K562 (cell line): Measurements from ENCODE around the gene SF3B3. TPM values are rescaled to one million over a fixed set of nuclear protein-coding genes. Genes with fewer than 3 reads are reported as not detected.
A peak's percentile ranks its signal among the peaks of the same experiment; 100 is the strongest.

Source experiments
- ATAC-seq: fragments of 200-7000 bp; cut with Tn5 transposase; 3 replicates; pipeline ENCODE4 v1.9.1; 2020; ENCODE audit warnings: moderate library complexity
- BruUV-seq: library from RNA; stranded (reverse); fragments of 400-500 nt; replicated peaks from 2 replicates; lab custom pipeline; 2021; lab: Mats Ljungman, UMichigan
- CTCF ChIA-PET: fragments of 300-600 bp; formaldehyde crosslinking; extraction: SDS; loops from one replicate; lab custom pipeline; 2021; ENCODE audit warnings: low intra/inter-chr PET ratio; lab: Yijun Ruan, JAX
- POLR2A ChIA-PET: fragments of 300-600, 350-650 bp; sonication (Branson Sonifier 250); formaldehyde crosslinking; extraction: SDS; loops from one replicate; lab custom pipeline; 2021; ENCODE audit warnings: antibody characterized with exemption, inconsistent platforms; lab: Yijun Ruan, JAX
- DNase-seq, 4 experiments: peaks; one replicate each; pipeline versions ENCODE4 v3.0.0 to v3.0.0-alpha.2; 2011 to 2018; ENCODE audit warnings: low spot score in 3 of 4, mixed read lengths in 3 of 4; ENCODE audit errors: extremely low read depth in 1 of 4
- FAIRE-seq: peaks from 2 replicates; lab custom pipeline; 2011; peaks lifted over from hg19 to GRCh38; lab: Jason Lieb, UNC
- H2AFZ ChIP-seq: 2 replicates; pipeline ENCODE4 v1.6.0; 2011; ENCODE audit warnings: low read depth, low read length, control low read depth, inconsistent platforms
- H3K27ac ChIP-seq: fragments of 200-600 bp; 3 replicates; pipeline ENCODE4 v1.8.0; 2011; ENCODE audit warnings: low read depth, mild to moderate bottlenecking, control low read depth, inconsistent platforms, low read length, moderate library complexity, mixed read lengths; ENCODE audit errors: extremely low read depth
- H3K27me3 ChIP-seq, 2 experiments: fragments of 300-600 bp in 1 of 2; 2 replicates in 1 of 2; 3 replicates in 1 of 2; pipeline versions ENCODE4 v1.6.0 to v1.8.0; 2011; ENCODE audit warnings: inconsistent platforms in 2 of 2, low read length in 2 of 2, mild to moderate bottlenecking in 1 of 2, mixed read lengths in 1 of 2, moderate library complexity in 1 of 2; ENCODE audit not compliant: control insufficient read depth in 2 of 2, insufficient read depth in 2 of 2
- H3K36me3 ChIP-seq: fragments of 300-600 bp; 3 replicates; pipeline ENCODE4 v1.8.0; 2011; ENCODE audit warnings: mild to moderate bottlenecking, low read length, inconsistent platforms; ENCODE audit not compliant: control insufficient read depth, insufficient read depth
- H3K4me1 ChIP-seq, 2 experiments: fragments of 200-600 bp in 1 of 2; replicated peaks in 1 of 2; 2 replicates in 1 of 2; 3 replicates in 1 of 2; pipeline versions ENCODE4 v1.5.1 to v1.8.0; 2011; ENCODE audit warnings: inconsistent platforms in 2 of 2, low read length in 2 of 2, mild to moderate bottlenecking in 1 of 2, mixed read lengths in 1 of 2, moderate library complexity in 1 of 2; ENCODE audit not compliant: control insufficient read depth in 2 of 2, insufficient read depth in 2 of 2
- H3K4me2 ChIP-seq: 2 replicates; pipeline ENCODE4 v1.6.1; 2011; ENCODE audit warnings: low read length, control low read depth, inconsistent platforms, mixed read lengths; ENCODE audit not compliant: insufficient read depth
- H3K4me3 ChIP-seq: fragments of 200-600 bp; sonication (generic), shearing (Covaris generic); 2 replicates; pipeline ENCODE4 v1.5.1; 2016; ENCODE audit warnings: control low read depth, inconsistent platforms
- H3K79me2 ChIP-seq: fragments of 200-600 bp; 3 replicates; pipeline ENCODE4 v1.8.0; 2011; ENCODE audit warnings: low read length, inconsistent platforms; ENCODE audit not compliant: control insufficient read depth, insufficient read depth
- H3K9ac ChIP-seq, 2 experiments: 2 replicates each; pipeline versions ENCODE4 v1.6.0 to v1.6.1; 2011; ENCODE audit warnings: low read depth in 2 of 2, low read length in 2 of 2, control low read depth in 1 of 2, inconsistent platforms in 1 of 2, mild to moderate bottlenecking in 1 of 2, mixed read lengths in 1 of 2; ENCODE audit not compliant: insufficient read depth in 1 of 2
- H3K9me1 ChIP-seq: one replicate; pipeline ENCODE4 v1.6.0; 2011; ENCODE audit warnings: inconsistent platforms, mild to moderate bottlenecking, low read length, moderate library complexity; ENCODE audit not compliant: control insufficient read depth, insufficient read depth
- H3K9me3 ChIP-seq: replicated peaks from 2 replicates; pipeline ENCODE4 v1.5.1; 2011; ENCODE audit warnings: low read depth, low read length, inconsistent platforms; ENCODE audit not compliant: control insufficient read depth, insufficient read depth
- H4K20me1 ChIP-seq: replicated peaks from 2 replicates; pipeline ENCODE4 v1.6.1; 2011; ENCODE audit warnings: low read length, inconsistent platforms, mixed read lengths; ENCODE audit not compliant: control insufficient read depth, insufficient read depth
- EHMT2 ChIP-seq: fragments of 450-650 bp; IDR thresholded peaks from 2 replicates; pipeline ENCODE4 v1.6.1; 2018; ENCODE audit warnings: antibody characterized with exemption
- ELF2 ChIP-seq: fragments of 250-450 bp; sonication (Bioruptor Pico); IDR thresholded peaks from 2 replicates; pipeline ENCODE4 v1.5.0; 2021; ENCODE audit warnings: mild to moderate bottlenecking
- FOXM1 ChIP-seq, 2 experiments: fragments of 450-650 bp in 1 of 2; sonication (generic) in 1 of 2; formaldehyde crosslinking in 1 of 2; IDR thresholded peaks; 2 replicates each; pipeline versions ENCODE4 v1.6.1 to v1.9.0; 2017 to 2022; ENCODE audit warnings: low read depth in 2 of 2, mild to moderate bottlenecking in 2 of 2, missing genetic modification reagents in 1 of 2, moderate library complexity in 1 of 2
- KLF6 ChIP-seq: fragments of 250-450 bp; sonication (Bioruptor Pico); IDR thresholded peaks from 2 replicates; pipeline ENCODE4 v1.4.0; 2020; ENCODE audit warnings: mild to moderate bottlenecking, moderate library complexity, borderline replicate concordance
- NFE2L1 ChIP-seq: fragments of 450-650 bp; IDR thresholded peaks from 2 replicates; pipeline ENCODE4 v1.6.1; 2016; ENCODE audit warnings: missing genetic modification characterization, low read depth, mild to moderate bottlenecking, missing compliant biosample characterization, moderate library complexity, borderline replicate concordance
- POLR2AphosphoS5 ChIP-seq: IDR thresholded peaks from 2 replicates; pipeline ENCODE4 v1.6.1; 2011; ENCODE audit warnings: mild to moderate bottlenecking, low read depth, low read length, moderate library complexity; ENCODE audit not compliant: control insufficient read depth, insufficient read depth
- PTBP1 ChIP-seq: fragments of 200-400 bp; formaldehyde crosslinking; IDR thresholded peaks from 2 replicates; pipeline ENCODE4 v1.6.1; 2017; ENCODE audit warnings: low read depth, low read length
- SRSF7 ChIP-seq: fragments of 200-400 bp; formaldehyde crosslinking; optimal IDR thresholded peaks from 2 replicates; pipeline ENCODE3; 2017; ENCODE audit warnings: mild to moderate bottlenecking, low read depth, low read length
- ZBTB12 ChIP-seq: fragments of 250-450 bp; sonication (Bioruptor Pico); IDR thresholded peaks from 2 replicates; pipeline ENCODE4 v1.4.0; 2020
- ZBTB17 ChIP-seq: fragments of 450-650 bp; formaldehyde crosslinking; IDR thresholded peaks from 2 replicates; pipeline ENCODE4 v1.4.0; 2020; ENCODE audit warnings: mild to moderate bottlenecking
- ZNF445 ChIP-seq: fragments of 250-450 bp; sonication (Bioruptor Pico); IDR thresholded peaks from 2 replicates; pipeline ENCODE4 v1.4.0; 2020; ENCODE audit warnings: low read depth, mild to moderate bottlenecking, moderate library complexity
- ZNF76 ChIP-seq: fragments of 250-450 bp; sonication (Bioruptor Pico); IDR thresholded peaks from 2 replicates; pipeline ENCODE4 v1.4.0; 2020; ENCODE audit warnings: mild to moderate bottlenecking, moderate library complexity, borderline replicate concordance
- WGBS: fragments of 100-300 bp; shearing (Covaris generic); methylation state at CpG from one replicate; pipeline ENCODE4 v1.1.6; 2016; ENCODE audit warnings: low coverage, mixed read lengths; ENCODE audit not compliant: insufficient coverage; ENCODE audit errors: missing lambda C conversion rate; 5-methylcytosine and 5-hydroxymethylcytosine counted together
- in situ Hi-C: fragments of 300-500 bp; cut with MboI; formaldehyde crosslinking; loops from 4 replicates; pipeline ENCODE4 v1.15.0; 2018; ENCODE audit warnings: inconsistent platforms, mixed read lengths
- intact Hi-C: fragments of 100-400 bp; cut with micrococcal nuclease; formaldehyde crosslinking; loops from 2 replicates; pipeline ENCODE4 v1.14.2; 2022
- polyA plus RNA-seq, 8 experiments: library from polyadenylated mRNA; depleted of rRNA in 4 of 8; stranded (reverse) in 5 of 8; unstranded in 3 of 8; fragments of >200 nt; fragmentation: Nextera tagmentation in 2 of 8; fragmentation: Illumina TruSeq in 1 of 8; extraction: Ambion mirVana in 2 of 8; extraction: Trizol in 1 of 8; gene quantifications; 2 replicates each; pipeline versions ENCODE4 v1.2.1 to v1.2.3, GENCODE V29; 2011 to 2014; ENCODE audit warnings: inconsistent platforms in 1 of 8, missing spikeins in 1 of 8
- total RNA-seq, 7 experiments: library from RNA; depleted of rRNA in 6 of 7; stranded (reverse); fragments of >200 nt in 6 of 7; fragmentation: Illumina TruSeq in 2 of 7; extraction: Trizol in 2 of 7; gene quantifications; 2 replicates each; pipeline versions ENCODE4 v1.2.1 to v1.2.3, GENCODE V29; 2011 to 2021; ENCODE audit warnings: low replicate concordance in 1 of 7
- TF ChIP-seq, protein P1 (sequence below), 2 experiments: fragments of 450-650 bp; IDR thresholded peaks; 2 replicates each; pipeline ENCODE4 v1.6.1; 2016
- TF ChIP-seq, protein P2 (sequence below), 2 experiments: fragments of 450-650 bp in 1 of 2; sonication (generic) in 1 of 2; formaldehyde crosslinking in 1 of 2; IDR thresholded peaks in 1 of 2; conservative IDR thresholded peaks in 1 of 2; 2 replicates each; pipeline versions ENCODE4 v1.6.1 to v1.8.1; 2016 to 2023; ENCODE audit warnings: mild to moderate bottlenecking in 2 of 2, moderate library complexity in 2 of 2, inconsistent platforms in 1 of 2, missing genetic modification reagents in 1 of 2

The SF3B3 gene
- total and polyA plus RNA-seq, 9 of the 15 experiments (the other 6 are each of a cell fraction or from before 2014, with no cell fraction given), result 98.9 to 546 (median 221) TPM

DNA sequence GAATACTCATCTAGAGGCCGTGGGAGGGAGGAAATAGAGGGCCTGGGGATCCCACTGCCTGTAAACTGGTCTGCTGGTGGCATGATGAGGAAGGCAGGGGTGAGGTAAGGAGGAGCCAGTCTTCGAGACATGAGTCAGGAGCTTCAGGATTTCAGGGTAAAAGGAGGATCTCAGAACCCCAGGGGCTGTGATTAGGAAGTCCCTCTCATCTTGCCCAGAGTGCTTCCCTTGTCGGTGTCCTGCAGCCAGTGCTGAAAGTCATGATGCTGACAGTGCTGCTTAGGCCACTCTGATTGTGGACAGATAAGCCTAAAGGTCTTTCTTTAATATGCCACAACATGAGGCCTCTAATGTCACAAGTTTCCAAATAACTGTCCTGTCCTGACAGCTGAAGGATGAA lies 29.8 kb upstream of the SF3B3 start:
- H3K9me3 ChIP-seq, result no peaks in the 10 kb centered on the region
- no TSS peak for BruUV-seq
- no peaks in the 10 kb centered on the region for H3K79me2 ChIP-seq
- DNase-seq, result peak in 1 of 4 experiments; percentile 28
- WGBS, result 53% methylated on average over 3 of the region's 3 CpGs
- FAIRE-seq, result peak; percentile 63
- H3K4me2 ChIP-seq, result no peak overlapping the region
- peak overlapping the region in 1 of 2 experiments; percentile 23; a peak in 1 of 4 replicates for H3K9ac ChIP-seq
- H2AFZ ChIP-seq, result no peak overlapping the region
- ATAC-seq, result peak; percentile 67
- POLR2A ChIA-PET, result interaction anchor here (0.9 kb wide), 1 partner anchor 10 kb away, joined by 3 read pairs; no protein-coding TSS in a partner anchor
- H3K27me3 ChIP-seq, result no peaks in the 10 kb centered on the region
- no peak overlapping the region for H3K27ac ChIP-seq
- in situ Hi-C loops, result no loop called here
- intact Hi-C loops, result no loop called here
- no peaks in the 10 kb centered on the region for H3K9me1 ChIP-seq
- no peak overlapping the region for H3K4me3 ChIP-seq
- CTCF ChIA-PET, result no interaction called here
- H4K20me1 ChIP-seq, result no peaks in the 10 kb centered on the region
- no peaks in the 10 kb centered on the region; a peak in 1 of 5 replicates for H3K4me1 ChIP-seq
- peaks cover 50% of the 10 kb centered on the region; the same call in 2 of the 3 replicates for H3K36me3 ChIP-seq
- no peak for TF ChIP-seq KLF6 (CRISPR knock-in tag)
- no peak for TF ChIP-seq ELF2 (CRISPR knock-in tag)
- TF ChIP-seq NFE2L1 (tag), result no peak
- TF ChIP-seq, protein P1, sequence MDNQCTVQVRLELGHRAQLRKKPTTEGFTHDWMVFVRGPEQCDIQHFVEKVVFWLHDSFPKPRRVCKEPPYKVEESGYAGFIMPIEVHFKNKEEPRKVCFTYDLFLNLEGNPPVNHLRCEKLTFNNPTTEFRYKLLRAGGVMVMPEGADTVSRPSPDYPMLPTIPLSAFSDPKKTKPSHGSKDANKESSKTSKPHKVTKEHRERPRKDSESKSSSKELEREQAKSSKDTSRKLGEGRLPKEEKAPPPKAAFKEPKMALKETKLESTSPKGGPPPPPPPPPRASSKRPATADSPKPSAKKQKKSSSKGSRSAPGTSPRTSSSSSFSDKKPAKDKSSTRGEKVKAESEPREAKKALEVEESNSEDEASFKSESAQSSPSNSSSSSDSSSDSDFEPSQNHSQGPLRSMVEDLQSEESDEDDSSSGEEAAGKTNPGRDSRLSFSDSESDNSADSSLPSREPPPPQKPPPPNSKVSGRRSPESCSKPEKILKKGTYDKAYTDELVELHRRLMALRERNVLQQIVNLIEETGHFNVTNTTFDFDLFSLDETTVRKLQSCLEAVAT (IDR thresholded peaks at IDR 0.05), result 0 out of 4 replicates have a peak, but pooled peaks of 1 of the 2 experiments have one; percentile 35
- TF ChIP-seq, protein P2, sequence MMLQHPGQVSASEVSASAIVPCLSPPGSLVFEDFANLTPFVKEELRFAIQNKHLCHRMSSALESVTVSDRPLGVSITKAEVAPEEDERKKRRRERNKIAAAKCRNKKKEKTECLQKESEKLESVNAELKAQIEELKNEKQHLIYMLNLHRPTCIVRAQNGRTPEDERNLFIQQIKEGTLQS (IDR thresholded peaks at IDR 0.05), result no peak
- TF ChIP-seq, protein P2 (CRISPR knock-in tag; conservative IDR thresholded peaks at IDR 0.05), result no peak
- no peak for TF ChIP-seq ZNF76
- 0 out of 2 replicates have a peak, but pooled peaks have one; percentile 30 for TF ChIP-seq ZBTB17
- TF ChIP-seq ZBTB12 (CRISPR knock-in tag), result no peak
- no peak for TF ChIP-seq SRSF7
- no peak for TF ChIP-seq POLR2AphosphoS5
- no peak for TF ChIP-seq PTBP1
- no peak for TF ChIP-seq FOXM1 (IDR thresholded peaks at IDR 0.05; ENCODE audit: low read depth)
- TF ChIP-seq FOXM1 (CRISPR knock-in tag; IDR thresholded peaks at IDR 0.05; ENCODE audit: low read depth), result no peak
- TF ChIP-seq ZNF445 (CRISPR knock-in tag), result no peak
- TF ChIP-seq EHMT2, result peak; percentile 11; the same call in 1 of the 2 replicates
